Measurements from ENCODE around the gene GPHN.

- TF ChIP-seq CTCF (IDR thresholded peaks at IDR 0.05), result no peak
- TF ChIP-seq SP1 (CRISPR knock-in tag; conservative IDR thresholded peaks at IDR 0.05), result no peak
- no peak for TF ChIP-seq ZNF121 (CRISPR knock-in tag; IDR thresholded peaks at IDR 0.05)
- TF ChIP-seq ZBTB43 (CRISPR knock-in tag; IDR thresholded peaks at IDR 0.05), result no peak
- TF ChIP-seq TCF7 (CRISPR knock-in tag; IDR thresholded peaks at IDR 0.05; ENCODE audit: low read depth), result no peak
- TF ChIP-seq PREB (CRISPR knock-in tag; IDR thresholded peaks at IDR 0.05; ENCODE audit: borderline replicate concordance), result no peak
- TF ChIP-seq NR3C1 (CRISPR knock-in tag; conservative IDR thresholded peaks at IDR 0.05; ENCODE audit: low read depth), result no peak
- no peak for TF ChIP-seq ATF2 (CRISPR knock-in tag; IDR thresholded peaks at IDR 0.05; ENCODE audit: borderline replicate concordance, low read depth)
- TF ChIP-seq HMGXB4 (CRISPR knock-in tag; IDR thresholded peaks at IDR 0.05), result no peak
Observed at GRCh38 chr14:66468778-66469367, 39.1 kb upstream of the GPHN start.
